HG03066 (cell line): ENCODE measurements around the gene C11orf68.
"Not testable (repeated sequence)": the region's sequence is repeated elsewhere in the genome, so short reads cannot be mapped to it uniquely, and the experiment has no call there.

ENCODE experiments used
- ATAC-seq: cut with Tn5 transposase; IDR thresholded peaks from one replicate; pipeline ENCODE4 v1.9.1; 2021; ENCODE audit warnings: low read depth; ENCODE audit not compliant: unreplicated experiment

The C11orf68 gene

GRCh38 chr11:65918211-65919140, at the start of gene C11orf68:
C11orf68 (minus strand) TSS chr11:65919062; CDS start chr11:65919031, 31 bp downstream.
- ATAC-seq, result peak; percentile 41

- no peak for ATAC-seq
Observed at GRCh38 chr11:65967329-65967934, 48.6 kb upstream of the C11orf68 start.

- no peak for ATAC-seq
Observed at GRCh38 chr11:65965986-65966762, 47.3 kb upstream of the C11orf68 start.

- no peak for ATAC-seq
Observed at GRCh38 chr11:65964906-65965305, 46.0 kb upstream of the C11orf68 start.

GRCh38 chr11:65962141-65962564, 43.3 kb upstream of the C11orf68 start:
- ATAC-seq, result no peak

- ATAC-seq, result peak; percentile 67
Observed at GRCh38 chr11:65961267-65962140, 42.6 kb upstream of the C11orf68 start, which contains the start of gene SART1. SART1 (plus strand) TSS chr11:65961734; CDS start chr11:65961781, 47 bp downstream.

GRCh38 chr11:65960824-65961266, 42.0 kb upstream of the C11orf68 start:
- ATAC-seq, result no peak

GRCh38 chr11:65958774-65959420, 40.0 kb upstream of the C11orf68 start:
- ATAC-seq, result no peak

GRCh38 chr11:65958291-65958690, 39.4 kb upstream of the C11orf68 start:
- no peak for ATAC-seq

GRCh38 chr11:65954771-65955170, 35.9 kb upstream of the C11orf68 start:
- ATAC-seq, result no peak

GRCh38 chr11:65953471-65953870, 34.6 kb upstream of the C11orf68 start:
- no peak for ATAC-seq

GRCh38 chr11:65952052-65952521, 33.2 kb upstream of the C11orf68 start:
- ATAC-seq, result no peak

GRCh38 chr11:65951641-65952040, 32.8 kb upstream of the C11orf68 start:
- ATAC-seq, result not testable (repeated sequence)

GRCh38 chr11:65950711-65951110, 31.8 kb upstream of the C11orf68 start:
- not testable (repeated sequence) for ATAC-seq

- ATAC-seq, result no peak
Observed at GRCh38 chr11:65947603-65948125, 28.8 kb upstream of the C11orf68 start.

- no peak for ATAC-seq
Observed at GRCh38 chr11:65947133-65947532, 28.3 kb upstream of the C11orf68 start.

GRCh38 chr11:65946655-65947054, 27.8 kb upstream of the C11orf68 start:
- no peak for ATAC-seq

- no peak for ATAC-seq
Observed at GRCh38 chr11:65945941-65946558, 27.2 kb upstream of the C11orf68 start.
